IMR-90 (cell line): ENCODE measurements around the gene TOMM20.

Source experiments
- BHLHE40 ChIP-seq: fragments of 150-350 bp; IDR thresholded peaks from 2 replicates; pipeline ENCODE4 v1.6.1; 2016; ENCODE audit warnings: mild to moderate bottlenecking, low read depth, low read length
- CEBPB ChIP-seq: IDR thresholded peaks from 2 replicates; pipeline ENCODE4 v1.6.1; 2012; ENCODE audit warnings: low read depth, low read length, improper control_type of control experiment
- CHD1 ChIP-seq: IDR thresholded peaks from 2 replicates; pipeline ENCODE4 v1.6.1; 2012; ENCODE audit warnings: low read depth, low read length, improper control_type of control experiment
- FOS ChIP-seq: fragments of 150-350 bp; IDR thresholded peaks from 2 replicates; pipeline ENCODE4 v1.6.1; 2016; ENCODE audit warnings: low read depth, low read length
- MAFK ChIP-seq: IDR thresholded peaks from 2 replicates; pipeline ENCODE4 v1.6.1; 2012; ENCODE audit warnings: low read depth, low read length, improper control_type of control experiment
- MAZ ChIP-seq: IDR thresholded peaks from 2 replicates; pipeline ENCODE4 v1.6.1; 2012; ENCODE audit warnings: low read depth, mild to moderate bottlenecking, low read length, improper control_type of control experiment, moderate library complexity, borderline replicate concordance
- POLR2A ChIP-seq: IDR thresholded peaks from 2 replicates; pipeline ENCODE4 v1.6.1; 2012; ENCODE audit warnings: mild to moderate bottlenecking, low read depth, low read length
- RAD21 ChIP-seq: IDR thresholded peaks from 2 replicates; pipeline ENCODE4 v1.6.1; 2012; ENCODE audit warnings: low read length, improper control_type of control experiment
- RCOR1 ChIP-seq: IDR thresholded peaks from 2 replicates; pipeline ENCODE4 v1.6.1; 2012; ENCODE audit warnings: mild to moderate bottlenecking, low read length, improper control_type of control experiment; ENCODE audit not compliant: insufficient replicate concordance
- RFX5 ChIP-seq: IDR thresholded peaks from 2 replicates; pipeline ENCODE4 v1.8.0; 2012; ENCODE audit warnings: low read depth, mild to moderate bottlenecking, low read length, moderate library complexity
- SMC3 ChIP-seq: fragments of 150-350 bp; IDR thresholded peaks from 2 replicates; pipeline ENCODE4 v1.6.1; 2016; ENCODE audit warnings: low read depth, mild to moderate bottlenecking, antibody characterized with exemption, low read length, moderate library complexity
- TF ChIP-seq, protein P1 (sequence below): conservative IDR thresholded peaks from 2 replicates; pipeline ENCODE4 v1.5.1; 2012; ENCODE audit warnings: mild to moderate bottlenecking, low read depth, low read length, improper control_type of control experiment
- TF ChIP-seq, protein P2 (sequence below): fragments of 150-350 bp; IDR thresholded peaks from 2 replicates; pipeline ENCODE4 v1.6.1; 2017; ENCODE audit warnings: mild to moderate bottlenecking, antibody characterized with exemption, low read length, low read depth
- TF ChIP-seq, protein P3 (sequence below): fragments of 150-350 bp; IDR thresholded peaks from 2 replicates; pipeline ENCODE4 v1.6.1; 2016; ENCODE audit warnings: low read depth, mild to moderate bottlenecking, low read length, moderate library complexity, borderline replicate concordance

DNA sequence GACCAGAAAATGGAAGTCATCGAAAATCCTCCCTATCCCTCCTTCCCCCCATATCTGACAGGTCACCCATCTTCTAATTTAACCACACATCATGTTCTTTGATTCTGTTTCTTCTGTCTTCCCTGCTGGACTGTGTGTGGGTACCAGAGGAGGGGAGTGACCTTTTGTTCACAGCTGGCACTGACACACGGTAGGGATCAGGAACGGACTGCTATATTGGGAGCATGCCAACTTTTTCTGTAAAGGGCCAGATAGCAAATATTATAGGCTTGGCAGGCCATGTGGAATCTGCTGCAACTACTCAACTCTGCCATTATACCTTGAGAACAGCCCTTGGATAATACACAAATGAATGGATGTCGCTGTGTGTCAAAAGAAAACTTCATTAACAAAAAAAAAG is 7.5 kb upstream of the TOMM20 start:
- TF ChIP-seq, protein P1, sequence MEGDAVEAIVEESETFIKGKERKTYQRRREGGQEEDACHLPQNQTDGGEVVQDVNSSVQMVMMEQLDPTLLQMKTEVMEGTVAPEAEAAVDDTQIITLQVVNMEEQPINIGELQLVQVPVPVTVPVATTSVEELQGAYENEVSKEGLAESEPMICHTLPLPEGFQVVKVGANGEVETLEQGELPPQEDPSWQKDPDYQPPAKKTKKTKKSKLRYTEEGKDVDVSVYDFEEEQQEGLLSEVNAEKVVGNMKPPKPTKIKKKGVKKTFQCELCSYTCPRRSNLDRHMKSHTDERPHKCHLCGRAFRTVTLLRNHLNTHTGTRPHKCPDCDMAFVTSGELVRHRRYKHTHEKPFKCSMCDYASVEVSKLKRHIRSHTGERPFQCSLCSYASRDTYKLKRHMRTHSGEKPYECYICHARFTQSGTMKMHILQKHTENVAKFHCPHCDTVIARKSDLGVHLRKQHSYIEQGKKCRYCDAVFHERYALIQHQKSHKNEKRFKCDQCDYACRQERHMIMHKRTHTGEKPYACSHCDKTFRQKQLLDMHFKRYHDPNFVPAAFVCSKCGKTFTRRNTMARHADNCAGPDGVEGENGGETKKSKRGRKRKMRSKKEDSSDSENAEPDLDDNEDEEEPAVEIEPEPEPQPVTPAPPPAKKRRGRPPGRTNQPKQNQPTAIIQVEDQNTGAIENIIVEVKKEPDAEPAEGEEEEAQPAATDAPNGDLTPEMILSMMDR = no peak
- TF ChIP-seq CHD1 (no peak), RFX5 (no peak), POLR2A (no peak), RAD21 (no peak), SMC3 (no peak), RCOR1 (no peak), FOS (no peak), BHLHE40 (no peak), MAZ (no peak), CEBPB (no peak), MAFK (no peak)
- TF ChIP-seq, protein P2, sequence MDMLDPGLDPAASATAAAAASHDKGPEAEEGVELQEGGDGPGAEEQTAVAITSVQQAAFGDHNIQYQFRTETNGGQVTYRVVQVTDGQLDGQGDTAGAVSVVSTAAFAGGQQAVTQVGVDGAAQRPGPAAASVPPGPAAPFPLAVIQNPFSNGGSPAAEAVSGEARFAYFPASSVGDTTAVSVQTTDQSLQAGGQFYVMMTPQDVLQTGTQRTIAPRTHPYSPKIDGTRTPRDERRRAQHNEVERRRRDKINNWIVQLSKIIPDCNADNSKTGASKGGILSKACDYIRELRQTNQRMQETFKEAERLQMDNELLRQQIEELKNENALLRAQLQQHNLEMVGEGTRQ = no peak
- TF ChIP-seq, protein P3, sequence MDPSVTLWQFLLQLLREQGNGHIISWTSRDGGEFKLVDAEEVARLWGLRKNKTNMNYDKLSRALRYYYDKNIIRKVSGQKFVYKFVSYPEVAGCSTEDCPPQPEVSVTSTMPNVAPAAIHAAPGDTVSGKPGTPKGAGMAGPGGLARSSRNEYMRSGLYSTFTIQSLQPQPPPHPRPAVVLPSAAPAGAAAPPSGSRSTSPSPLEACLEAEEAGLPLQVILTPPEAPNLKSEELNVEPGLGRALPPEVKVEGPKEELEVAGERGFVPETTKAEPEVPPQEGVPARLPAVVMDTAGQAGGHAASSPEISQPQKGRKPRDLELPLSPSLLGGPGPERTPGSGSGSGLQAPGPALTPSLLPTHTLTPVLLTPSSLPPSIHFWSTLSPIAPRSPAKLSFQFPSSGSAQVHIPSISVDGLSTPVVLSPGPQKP = no peak
